ENCODE data around the gene PCSK5. TPM values are rescaled to one million over a fixed set of nuclear protein-coding genes. Genes with fewer than 3 reads are reported as not detected.

The PCSK5 gene
- total RNA-seq, 2 experiments from 2014 or later, result 14.4 to 15.2 TPM

GRCh38 chr9:75910731-75911130, 20.3 kb downstream of the PCSK5 start:
- intact Hi-C loops (cut with DNase I, micrococcal nuclease), result loop anchor here in 1 of 2 experiments (10.0 kb wide), 1 partner anchor 54 kb away; no protein-coding TSS in a partner anchor
- no peak overlapping the region for H3K4me3 ChIP-seq (ENCODE audit: low read length)
- DNase-seq (no peak), ATAC-seq (ENCODE audit: poor library complexity) (no peak)
- Mint-ChIP-seq H3K4me1 (ENCODE audit: low read depth) (peaks cover 81% of the 10 kb centered on the region), H3K36me3 (ENCODE audit: low read depth) (no peaks in the 10 kb centered on the region), H3K27me3 (no peaks in the 10 kb centered on the region), H3K9me3 (no peaks in the 10 kb centered on the region), H3K27ac (no peak overlapping the region), H3K4me3 (no peak overlapping the region)
- H3K27ac ChIP-seq (ENCODE audit: low read depth in 1 of 2, low read length in 2 of 2), result no peak overlapping the region
- no peak for TF ChIP-seq CTCF (IDR thresholded peaks at IDR 0.05)
- ChIA-PET CTCF (no interaction called here), POLR2A (no interaction called here)
- no peaks in the 10 kb centered on the region for H3K36me3 ChIP-seq (ENCODE audit: insufficient read depth, low read length)
- H3K9me3 ChIP-seq (ENCODE audit: control insufficient read depth in 1 of 2, insufficient read depth in 1 of 2, low read length in 2 of 2), result peaks cover 0 to 3% of the 10 kb centered on the region in 2 experiments
- no peaks in the 10 kb centered on the region for H3K4me1 ChIP-seq (ENCODE audit: insufficient read depth, low read length)
- H3K27me3 ChIP-seq (ENCODE audit: control insufficient read depth in 1 of 2, insufficient read depth in 2 of 2, low read length in 2 of 2), result no peaks in the 10 kb centered on the region

GRCh38 chr9:75911390-75911789, 20.9 kb downstream of the PCSK5 start:
- peaks cover 81% of the 10 kb centered on the region for H3K4me1 Mint-ChIP-seq (ENCODE audit: low read depth)
- H3K27me3 Mint-ChIP-seq, result no peaks in the 10 kb centered on the region
- no peak overlapping the region for H3K4me3 ChIP-seq (ENCODE audit: low read length)
- no peak for TF ChIP-seq CTCF (IDR thresholded peaks at IDR 0.05)
- intact Hi-C loops (cut with DNase I, micrococcal nuclease), result loop anchor here in 1 of 2 experiments (10.0 kb wide), 1 partner anchor 53 kb away; no protein-coding TSS in a partner anchor
- no peaks in the 10 kb centered on the region for H3K36me3 ChIP-seq (ENCODE audit: insufficient read depth, low read length)
- no peaks in the 10 kb centered on the region for H3K4me1 ChIP-seq (ENCODE audit: insufficient read depth, low read length)
- no peaks in the 10 kb centered on the region for H3K9me3 Mint-ChIP-seq
- ChIA-PET POLR2A (no interaction called here), CTCF (no interaction called here)
- no peaks in the 10 kb centered on the region for H3K9me3 ChIP-seq (ENCODE audit: control insufficient read depth in 1 of 2, insufficient read depth in 1 of 2, low read length in 2 of 2)
- no peak overlapping the region for H3K27ac Mint-ChIP-seq
- H3K27ac ChIP-seq (ENCODE audit: low read depth in 1 of 2, low read length in 2 of 2), result no peak overlapping the region
- no peak for DNase-seq
- no peak overlapping the region for H3K4me3 Mint-ChIP-seq
- ATAC-seq (ENCODE audit: poor library complexity), result no peak
- H3K36me3 Mint-ChIP-seq (ENCODE audit: low read depth), result no peaks in the 10 kb centered on the region
- H3K27me3 ChIP-seq (ENCODE audit: control insufficient read depth in 1 of 2, insufficient read depth in 2 of 2, low read length in 2 of 2), result no peaks in the 10 kb centered on the region

- Mint-ChIP-seq H3K4me1 (ENCODE audit: low read depth) (peaks cover 78% of the 10 kb centered on the region), H3K27ac (no peak overlapping the region), H3K9me3 (no peaks in the 10 kb centered on the region), H3K27me3 (no peaks in the 10 kb centered on the region), H3K4me3 (no peak overlapping the region), H3K36me3 (ENCODE audit: low read depth) (no peaks in the 10 kb centered on the region)
- no peaks in the 10 kb centered on the region for H3K27me3 ChIP-seq (ENCODE audit: control insufficient read depth in 1 of 2, insufficient read depth in 2 of 2, low read length in 2 of 2)
- TF ChIP-seq CTCF (IDR thresholded peaks at IDR 0.05), result no peak
- no peaks in the 10 kb centered on the region for H3K4me1 ChIP-seq (ENCODE audit: insufficient read depth, low read length)
- intact Hi-C loops (cut with DNase I, micrococcal nuclease), result loop anchor here in 1 of 2 experiments (10.0 kb wide), 1 partner anchor 52 kb away; no protein-coding TSS in a partner anchor
- H3K9me3 ChIP-seq (ENCODE audit: control insufficient read depth in 1 of 2, insufficient read depth in 1 of 2, low read length in 2 of 2), result no peaks in the 10 kb centered on the region
- H3K4me3 ChIP-seq (ENCODE audit: low read length), result no peak overlapping the region
- no peak overlapping the region for H3K27ac ChIP-seq (ENCODE audit: low read depth in 1 of 2, low read length in 2 of 2)
- DNase-seq (no peak), ATAC-seq (ENCODE audit: poor library complexity) (no peak)
- CTCF ChIA-PET, result interaction anchor here (0.5 kb wide), 1 partner anchor 83 kb away, joined by 3 read pairs; no protein-coding TSS in a partner anchor
- POLR2A ChIA-PET, result no interaction called here
- no peaks in the 10 kb centered on the region for H3K36me3 ChIP-seq (ENCODE audit: insufficient read depth, low read length)
Observed at GRCh38 chr9:75912951-75913350, 22.5 kb downstream of the PCSK5 start.

Measured in CD4-positive, alpha-beta T cell (primary cell).